M059J (cell line): Measurements from ENCODE around the gene ARIH2. TPM values are rescaled to one million over a fixed set of nuclear protein-coding genes. Genes with fewer than 3 reads are reported as not detected.

Experiments
- total RNA-seq: library from RNA; depleted of rRNA; stranded (reverse); fragments of >200 nt; shearing (Covaris generic); gene quantifications from 2 replicates; pipeline ENCODE4 v1.2.3, GENCODE V29; 2014; rRNA removed

ARIH2 gene
- total RNA-seq, 1 experiment from 2014 or later, result 88.4 TPM

Other genes with a start within 250 kb of the ARIH2 start
- 34.2 and 35.4 TPM in 2 replicates for gene NCKIPSD, start 232.9 kb upstream of the ARIH2 start, total RNA-seq
- gene IP6K2, start 201.6 kb upstream of the ARIH2 start, total RNA-seq, result 54.1 and 99.4 TPM in 2 replicates
- 20.4 and 23.5 TPM in 2 replicates for gene PRKAR2A, start 71.0 kb upstream of the ARIH2 start, total RNA-seq
- gene SLC25A20, start 20.0 kb upstream of the ARIH2 start, total RNA-seq, result 14.5 and 28.2 TPM in 2 replicates
- 13.3 and 25.7 TPM in 2 replicates for gene P4HTM, start 71.4 kb downstream of the ARIH2 start, total RNA-seq
- 27.0 and 39.0 TPM in 2 replicates for gene WDR6, start 88.5 kb downstream of the ARIH2 start, total RNA-seq
- gene DALRD3, start 99.7 kb downstream of the ARIH2 start, total RNA-seq, result 23.2 and 23.6 TPM in 2 replicates
- 174 and 181 TPM in 2 replicates for gene NDUFAF3, start 103.3 kb downstream of the ARIH2 start, total RNA-seq
- gene IMPDH2, start 110.6 kb downstream of the ARIH2 start, total RNA-seq, result 112 and 119 TPM in 2 replicates
- 44.8 and 62.9 TPM in 2 replicates for gene QRICH1, start 175.2 kb downstream of the ARIH2 start, total RNA-seq
- gene QARS1, start 185.9 kb downstream of the ARIH2 start, total RNA-seq, result 129 and 170 TPM in 2 replicates
- gene USP19, start 202.0 kb downstream of the ARIH2 start, total RNA-seq, result 13.1 and 34.5 TPM in 2 replicates
- gene LAMB2, start 214.2 kb downstream of the ARIH2 start, total RNA-seq, result 229 and 329 TPM in 2 replicates
- gene CCDC71, start 247.5 kb downstream of the ARIH2 start, total RNA-seq, result 19.0 and 19.6 TPM in 2 replicates